HG02973 (cell line): ENCODE measurements around the gene CCDC80.
A peak's percentile ranks its signal among the peaks of the same experiment; 100 is the strongest.

Experiments
- ATAC-seq: cut with Tn5 transposase; IDR thresholded peaks from one replicate; pipeline ENCODE4 v1.9.1; 2021; ENCODE audit warnings: moderate library complexity; ENCODE audit not compliant: unreplicated experiment

The CCDC80 gene

DNA sequence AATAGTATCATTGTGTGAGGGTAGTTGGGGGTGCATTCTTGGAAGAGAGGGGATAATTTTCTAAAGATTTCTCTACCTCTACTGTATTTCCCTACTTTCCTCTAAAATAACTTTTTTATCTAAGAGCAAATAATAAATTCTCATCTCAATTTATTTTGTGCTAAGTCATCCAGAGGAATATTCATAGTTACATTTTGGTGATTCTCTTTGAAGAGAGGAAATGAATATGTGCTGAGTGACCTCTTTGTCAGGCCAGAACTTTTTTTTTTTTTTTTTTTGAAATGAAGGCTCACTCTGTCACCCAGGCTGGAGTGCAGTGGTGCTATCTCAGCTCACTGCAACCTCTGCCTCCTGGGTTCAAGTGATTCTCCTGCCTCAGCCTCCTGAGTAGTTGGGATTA, 15.1 kb upstream of the CCDC80 start:
- ATAC-seq, result no peak

DNA sequence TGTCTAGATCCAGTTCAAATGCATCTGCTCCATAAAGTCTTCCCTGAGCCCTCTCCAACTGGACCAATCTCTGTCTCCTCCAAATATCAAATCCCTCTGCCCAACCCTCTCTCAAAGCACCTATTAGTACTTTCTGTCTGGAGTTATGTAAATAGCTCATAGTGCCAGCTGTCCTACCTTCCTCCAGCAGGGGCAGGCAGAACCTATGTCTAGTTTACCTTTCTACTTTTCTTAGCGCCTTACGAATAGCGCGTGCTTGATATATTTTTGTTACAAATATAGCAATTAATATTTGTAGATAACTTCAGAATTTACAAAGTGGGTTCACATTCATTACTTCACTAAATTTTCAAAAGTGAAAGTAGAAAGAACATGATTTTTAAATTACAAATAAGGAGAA, 14.0 kb upstream of the CCDC80 start:
- ATAC-seq, result no peak

DNA sequence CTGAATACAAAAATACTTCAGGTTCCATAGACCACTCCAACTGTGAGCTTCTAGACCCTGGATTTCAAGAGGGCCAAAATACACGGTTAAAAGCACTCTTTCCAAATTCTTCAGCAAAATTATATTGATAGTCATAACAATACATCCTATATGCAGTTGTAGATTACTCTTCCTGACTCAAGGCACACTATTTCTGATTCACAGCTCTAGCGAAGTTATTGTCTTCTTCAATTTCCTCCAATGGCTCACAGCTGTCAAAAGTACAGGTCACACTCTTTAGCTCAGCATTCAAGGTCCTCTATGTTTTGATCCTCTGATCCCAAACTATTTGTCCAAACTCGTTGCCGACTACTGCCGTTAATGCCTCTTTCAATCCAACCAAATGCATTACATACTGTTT, 13.5 kb upstream of the CCDC80 start:
- no peak for ATAC-seq

DNA sequence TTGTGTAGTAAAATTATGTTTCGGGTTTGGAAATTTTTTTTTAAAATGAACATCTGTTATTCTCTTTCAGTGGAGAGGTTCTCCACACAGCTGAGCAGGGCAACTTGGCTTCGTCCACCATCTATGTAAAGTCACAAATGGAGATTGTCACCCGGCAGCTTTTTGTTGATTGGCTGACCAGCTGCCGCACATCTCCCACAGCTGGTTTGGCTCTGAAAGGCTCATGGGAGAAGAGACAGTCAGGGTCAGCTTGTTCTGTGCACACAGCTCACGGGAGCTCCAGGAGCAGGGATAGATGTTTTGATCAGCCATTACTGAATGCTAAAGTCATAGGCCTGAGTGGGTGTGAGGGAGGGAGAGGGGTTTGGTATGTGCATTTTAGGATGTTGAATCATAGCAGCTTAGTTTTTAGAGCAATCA, 12.9 kb upstream of the CCDC80 start:
- no peak for ATAC-seq

DNA sequence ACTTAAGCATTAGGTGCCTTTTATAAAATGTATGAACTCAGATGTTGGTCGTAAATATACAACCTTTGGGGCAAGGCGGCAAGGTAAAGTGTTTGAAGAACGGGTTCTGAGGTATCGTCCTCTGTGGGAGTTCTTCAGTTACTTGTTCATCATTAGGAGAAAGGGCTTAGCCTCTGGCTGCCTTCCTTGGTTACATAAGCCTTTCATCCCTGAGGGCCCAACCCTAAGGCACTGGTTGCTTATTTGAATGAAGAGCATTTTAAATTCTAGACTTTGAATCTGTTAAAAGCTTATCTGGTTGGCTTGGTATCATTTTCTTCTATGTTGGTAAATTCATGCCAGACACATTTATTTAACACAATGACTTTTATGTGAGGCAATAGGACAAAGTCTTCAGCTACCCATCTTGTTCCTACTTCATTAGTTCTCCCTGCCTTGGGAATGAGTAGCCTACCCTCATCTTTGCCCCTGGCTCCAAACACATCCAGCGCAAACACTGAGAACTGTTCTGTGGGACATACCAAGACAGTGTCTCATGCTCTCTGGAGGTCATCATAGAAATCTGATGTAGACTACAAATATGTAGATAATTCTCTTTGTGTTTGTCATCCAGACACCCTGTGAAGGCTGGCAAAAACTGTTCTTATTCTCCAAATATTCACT, 12.4 kb upstream of the CCDC80 start:
- ATAC-seq, result no peak

DNA sequence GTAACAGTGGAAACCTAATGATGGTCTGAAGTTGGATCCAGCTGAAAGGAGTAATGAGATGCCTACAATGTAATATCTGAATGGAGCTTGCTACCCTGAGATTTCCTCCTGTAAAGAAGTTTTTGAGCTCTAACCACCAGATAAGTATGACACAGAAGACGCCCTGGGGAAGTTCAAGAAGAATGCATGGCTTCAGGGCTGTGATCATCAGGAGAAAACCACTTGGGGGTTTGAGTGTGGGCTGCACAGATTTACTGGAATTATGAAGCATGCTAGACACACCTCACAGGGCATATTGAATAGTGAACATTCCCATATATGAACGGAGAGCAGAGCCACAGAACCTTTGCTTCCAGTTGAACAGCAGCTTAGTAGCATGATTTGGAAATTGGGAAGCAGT, 10.6 kb upstream of the CCDC80 start:
- no peak for ATAC-seq

DNA sequence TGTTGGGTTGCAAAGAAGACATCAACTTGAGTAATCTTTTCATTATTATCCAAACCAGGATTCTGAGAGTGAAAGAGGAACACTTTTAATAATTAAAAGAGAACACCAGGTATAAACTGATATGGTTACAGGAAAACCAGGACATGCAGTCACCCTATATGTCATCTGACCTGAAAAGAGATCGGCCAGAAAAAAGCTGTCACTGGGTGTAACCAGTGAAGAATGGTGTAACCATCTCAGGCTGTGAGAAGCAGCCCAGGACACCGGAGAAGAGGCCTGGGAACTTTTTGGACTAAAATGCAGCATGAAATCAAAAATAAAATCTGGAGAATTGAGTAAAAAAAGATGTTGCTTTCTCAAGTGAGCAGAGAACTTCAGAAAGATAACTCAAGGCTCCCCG, 10.1 kb upstream of the CCDC80 start:
- no peak for ATAC-seq

DNA sequence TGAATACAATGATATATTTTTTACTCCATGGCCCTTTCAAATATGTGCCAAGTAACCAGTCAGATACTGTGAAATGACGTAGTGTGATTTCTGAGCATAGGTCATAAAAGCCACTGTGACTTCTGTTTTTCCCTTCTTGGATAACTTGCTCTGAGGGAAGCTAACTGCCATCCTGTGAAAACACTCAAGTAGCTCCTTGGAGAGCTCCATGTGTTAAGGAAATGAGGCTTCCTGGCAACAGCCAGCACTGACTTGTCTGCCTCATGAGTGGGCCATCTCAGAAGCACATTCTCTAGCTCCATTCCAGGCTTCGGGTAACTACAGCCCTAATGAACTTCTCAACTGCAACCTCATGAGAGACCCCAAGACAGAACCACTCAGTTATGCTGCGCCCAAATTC, 9.5 kb upstream of the CCDC80 start:
- ATAC-seq, result no peak

DNA sequence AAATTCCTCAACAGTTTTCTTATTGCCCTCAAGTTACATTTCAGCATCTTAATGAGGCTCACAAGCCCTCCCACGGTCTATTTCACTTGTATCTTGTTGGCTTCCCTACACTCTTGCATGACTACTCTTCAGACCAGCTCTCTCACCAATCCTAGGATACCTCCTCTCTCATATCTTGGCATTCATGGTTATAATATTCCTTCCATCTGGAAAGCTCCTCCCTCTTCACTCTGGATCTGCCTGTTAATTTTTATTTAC, 8.5 kb upstream of the CCDC80 start:
- no peak for ATAC-seq

DNA sequence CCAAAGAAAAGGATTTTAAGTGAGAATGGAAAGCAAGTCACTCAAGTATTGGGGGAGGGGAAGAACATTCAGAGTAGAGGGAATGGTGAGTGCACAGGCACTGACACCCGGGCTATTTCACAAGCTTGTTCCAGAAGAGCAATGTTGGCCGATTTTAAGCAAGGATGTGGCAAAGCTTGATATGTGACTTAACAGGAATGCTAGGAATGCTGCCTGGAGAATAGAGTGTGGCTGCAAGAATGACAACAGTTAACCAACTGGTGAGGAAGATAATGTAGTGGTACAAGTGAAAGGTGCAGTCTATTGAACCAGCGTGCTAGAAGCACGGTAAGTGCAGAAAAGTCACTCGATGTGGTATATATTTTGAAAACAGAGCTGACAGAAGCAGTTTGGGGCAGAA, 6.2 kb upstream of the CCDC80 start:
- no peak for ATAC-seq

DNA sequence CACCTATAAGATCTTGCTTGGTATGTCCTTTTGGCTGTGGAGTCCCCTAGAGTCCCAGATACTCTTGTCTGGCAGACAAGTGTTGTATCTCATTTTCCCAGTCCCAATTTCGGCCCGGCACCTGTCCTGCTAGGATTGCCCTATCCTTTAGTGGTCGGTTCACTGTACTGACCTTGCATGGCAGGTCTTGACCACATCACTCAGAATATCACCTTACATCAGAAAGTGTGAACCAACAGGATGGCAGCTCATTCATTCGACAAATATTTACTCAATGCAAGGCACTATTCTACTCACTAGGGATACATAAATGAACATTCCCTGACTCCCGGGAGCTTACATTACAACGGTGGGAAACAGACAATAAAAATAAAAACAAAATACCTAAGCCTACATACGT, 5.7 kb upstream of the CCDC80 start:
- no peak for ATAC-seq

DNA sequence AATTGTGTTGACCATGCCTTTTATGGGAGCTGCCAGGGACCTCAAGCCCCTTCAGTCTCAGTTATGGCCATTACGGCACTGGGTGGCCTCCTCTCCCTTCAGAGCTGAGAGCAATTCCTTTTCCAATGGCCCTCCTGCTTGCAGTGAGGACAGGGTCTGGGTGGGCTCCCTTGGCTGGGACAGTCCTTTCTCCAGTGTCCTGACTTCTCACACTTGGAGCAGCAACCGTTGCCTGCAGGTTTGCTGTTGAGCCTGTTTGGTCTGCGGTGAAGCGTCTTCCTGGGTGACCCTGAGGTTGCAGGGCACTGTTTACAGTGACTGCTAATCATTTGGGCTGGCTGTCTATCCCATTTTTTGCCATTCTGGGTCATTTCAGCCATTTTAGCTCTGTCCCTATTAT, 3.5 kb upstream of the CCDC80 start:
- ATAC-seq, result no peak

DNA sequence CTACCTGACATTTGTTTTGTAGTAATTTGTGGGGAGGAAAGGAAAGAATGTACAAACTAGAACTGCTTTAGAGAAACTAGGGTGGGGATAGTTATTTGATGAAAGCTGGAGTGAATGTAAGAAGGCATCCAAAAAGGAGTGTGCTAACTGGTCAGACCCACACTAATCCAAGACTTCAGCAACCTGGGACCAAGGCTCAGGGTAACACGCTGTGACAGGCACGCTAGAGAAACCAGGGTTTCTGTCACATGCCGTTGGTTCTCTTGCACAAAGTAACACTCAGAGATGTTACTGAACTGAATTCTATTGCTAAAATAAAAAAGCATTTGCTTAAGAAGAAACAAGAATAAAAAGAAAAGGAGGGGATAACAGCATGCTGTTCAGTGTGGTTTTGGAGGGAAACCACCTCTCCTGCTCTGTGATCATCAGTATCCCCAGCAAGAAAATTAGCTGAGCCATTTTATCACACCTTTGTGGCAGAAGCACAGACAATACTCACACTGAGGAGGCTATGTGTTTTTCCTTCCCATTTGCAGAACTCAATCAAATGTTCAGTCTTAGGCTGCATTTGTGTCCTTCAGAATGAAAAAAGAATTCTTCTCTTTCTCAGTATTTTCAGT, 2.8 kb upstream of the CCDC80 start:
- no peak for ATAC-seq

DNA sequence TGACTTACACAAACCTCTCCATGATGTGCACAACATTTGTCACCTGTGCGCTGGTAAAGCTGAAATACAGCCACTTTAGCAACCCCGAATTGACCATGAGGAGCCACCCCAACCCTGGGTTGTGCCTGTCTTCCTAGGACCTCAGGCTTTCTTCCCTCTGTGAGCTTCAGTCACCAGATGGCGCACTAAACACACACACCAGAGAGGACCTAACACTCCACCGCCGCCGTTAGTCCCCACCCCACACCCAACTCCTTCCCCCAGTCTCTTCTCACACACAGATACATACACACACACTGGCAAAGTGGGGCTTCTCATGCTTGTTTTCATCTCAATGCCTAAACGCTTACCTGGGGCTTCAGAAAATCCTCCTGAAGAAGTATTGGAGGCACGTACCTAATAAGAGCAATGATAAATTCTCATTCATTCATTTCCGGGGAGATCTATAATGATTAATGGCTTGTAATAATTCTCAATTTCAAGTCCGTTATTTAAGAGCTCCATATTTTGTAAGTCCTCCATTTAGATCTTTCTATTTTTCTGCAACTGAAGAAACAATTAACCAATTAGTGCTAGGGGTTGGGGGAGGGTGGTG, 2.1 kb upstream of the CCDC80 start:
- ATAC-seq, result peak; percentile 78

DNA sequence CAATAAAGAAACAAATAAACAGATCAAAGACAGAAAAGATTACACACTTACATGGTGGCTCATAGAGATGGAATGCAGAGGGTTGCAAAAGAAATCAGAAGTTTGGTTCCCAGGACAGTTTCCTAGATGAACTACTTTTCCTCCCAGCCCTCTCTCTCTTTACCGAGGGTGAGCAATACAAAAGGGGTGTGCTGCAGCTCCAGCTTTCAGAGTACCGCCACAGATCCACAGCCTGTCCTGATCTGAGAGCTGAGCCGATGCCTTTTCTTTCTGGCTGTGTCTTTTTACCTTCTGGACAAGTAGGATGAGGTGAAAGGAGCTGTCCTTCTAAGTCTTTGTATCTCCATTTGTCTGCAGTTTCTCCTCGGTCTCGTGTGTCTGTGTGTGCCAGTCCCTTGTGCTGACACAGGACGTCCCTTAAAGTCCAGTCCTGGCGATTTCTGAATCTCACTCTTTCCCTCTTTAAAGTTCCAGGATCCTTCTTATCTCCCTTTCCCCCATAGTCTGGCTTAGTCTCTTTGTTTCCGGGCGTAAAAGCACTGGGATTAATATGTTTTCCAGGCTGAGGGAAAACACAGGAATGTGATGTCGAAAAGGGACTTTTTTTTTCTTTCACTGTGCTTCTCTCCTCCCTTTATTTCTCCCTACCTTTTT, 540 bp downstream of the CCDC80 start:
- ATAC-seq, result no peak

DNA sequence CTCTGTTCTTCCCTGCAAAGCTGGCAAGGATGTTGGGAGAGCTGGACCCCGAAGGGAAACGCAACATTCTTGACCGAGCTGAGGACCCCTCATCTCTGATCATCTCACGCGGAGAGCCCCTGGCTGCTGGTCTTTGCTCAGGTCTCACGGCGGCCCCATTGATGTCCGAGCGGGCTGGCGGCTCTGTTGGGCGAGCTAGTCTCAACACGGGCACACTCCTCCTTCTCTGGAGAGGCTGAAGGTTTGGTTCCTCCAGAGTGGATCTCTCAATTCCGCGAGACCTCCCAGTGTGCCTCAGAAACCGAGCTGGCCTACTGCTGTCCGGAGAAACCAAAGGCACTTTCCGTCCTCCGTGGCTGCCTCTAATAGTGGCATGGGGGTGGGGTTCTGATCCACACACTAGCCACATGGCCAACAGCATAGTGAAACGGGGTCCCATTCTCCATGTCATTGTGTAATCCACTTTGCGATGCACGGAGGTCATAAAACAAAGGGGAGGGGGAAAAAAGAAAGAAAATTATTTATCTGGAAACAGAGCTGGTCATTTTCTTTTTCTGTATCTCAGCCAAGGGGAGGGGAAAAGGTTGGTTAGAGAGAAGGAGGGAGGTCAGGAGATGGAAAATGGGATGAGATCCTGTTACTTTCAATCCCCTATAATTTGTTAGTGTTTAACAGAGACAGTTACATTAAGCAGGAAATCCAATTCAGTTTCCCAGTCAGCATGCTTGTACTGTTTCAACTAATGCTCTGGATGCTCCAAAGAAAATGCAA, 1.3 kb downstream of the CCDC80 start:
- no peak for ATAC-seq

DNA sequence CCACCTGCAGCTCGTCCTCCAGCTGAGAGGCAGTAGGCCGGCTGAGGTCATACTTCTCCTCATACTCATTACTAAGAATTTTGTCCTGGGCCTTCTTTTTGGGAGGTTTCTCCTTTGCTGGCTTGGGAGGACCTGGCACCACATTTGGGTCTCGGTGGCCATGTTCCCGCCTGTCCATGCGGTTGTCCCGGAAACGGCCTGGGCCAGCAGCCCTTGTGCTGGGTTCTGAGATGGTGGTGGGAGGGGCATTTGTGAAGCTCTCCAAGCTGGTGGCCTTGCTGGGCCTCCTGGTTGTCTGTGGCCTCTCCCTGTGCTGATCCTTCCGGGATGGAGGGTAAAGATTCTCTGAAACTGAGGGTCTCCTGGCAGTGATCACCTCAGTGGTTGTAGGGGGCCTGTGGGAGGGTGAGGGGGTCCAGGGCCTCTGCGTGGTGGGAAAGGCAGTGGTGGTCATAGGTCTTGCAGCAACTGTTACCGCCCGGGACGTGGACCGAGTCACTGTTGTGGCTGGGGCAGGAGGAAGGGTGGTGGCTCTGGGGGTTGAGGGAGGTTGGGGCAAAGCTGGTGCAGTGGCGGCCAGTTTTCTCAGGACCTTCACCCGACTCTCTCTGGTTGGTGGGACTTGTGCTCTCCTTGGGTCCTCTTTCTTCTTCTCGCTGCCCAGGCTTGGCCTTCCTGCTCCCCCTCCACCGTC, 2.5 kb downstream of the CCDC80 start:
- ATAC-seq, result no peak

DNA sequence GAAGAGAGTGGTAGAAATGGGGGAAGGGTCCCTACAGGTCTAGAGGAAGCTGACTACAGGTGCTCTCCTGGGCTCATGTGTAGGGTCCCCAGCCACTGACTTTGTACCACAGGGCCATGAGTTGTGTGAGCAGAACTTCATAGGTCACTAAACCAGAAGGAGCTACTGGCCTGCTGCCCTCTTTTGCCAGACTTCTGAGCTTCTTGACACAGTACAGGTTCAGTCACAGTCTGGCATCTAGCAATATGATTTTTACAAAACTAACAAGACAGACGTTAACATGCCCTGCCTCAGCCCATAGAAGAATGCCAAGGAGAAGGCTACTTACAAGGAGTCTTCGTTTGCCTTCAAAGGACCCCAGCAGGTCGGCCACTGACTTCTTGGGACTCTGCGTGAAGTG, 3.2 kb downstream of the CCDC80 start:
- no peak for ATAC-seq

DNA sequence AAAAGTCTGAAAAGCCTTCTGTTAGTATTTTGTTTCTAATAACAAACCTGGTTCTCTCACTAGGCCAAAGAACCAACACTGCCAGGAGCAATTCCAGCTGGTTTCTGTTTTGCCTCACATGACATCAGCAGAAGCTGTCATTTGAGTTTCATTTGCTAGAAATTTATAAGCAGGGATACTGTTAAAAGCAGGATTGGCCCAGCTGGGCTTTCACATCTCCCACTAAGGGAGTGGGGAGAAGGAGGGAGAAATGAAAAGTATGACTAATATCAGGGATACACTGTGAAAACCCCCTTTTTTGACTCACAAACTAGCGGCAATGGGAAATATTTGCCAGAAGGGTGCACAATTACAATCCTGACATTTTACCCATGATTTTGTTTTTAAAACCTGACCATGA, 5.3 kb downstream of the CCDC80 start:
- no peak for ATAC-seq

DNA sequence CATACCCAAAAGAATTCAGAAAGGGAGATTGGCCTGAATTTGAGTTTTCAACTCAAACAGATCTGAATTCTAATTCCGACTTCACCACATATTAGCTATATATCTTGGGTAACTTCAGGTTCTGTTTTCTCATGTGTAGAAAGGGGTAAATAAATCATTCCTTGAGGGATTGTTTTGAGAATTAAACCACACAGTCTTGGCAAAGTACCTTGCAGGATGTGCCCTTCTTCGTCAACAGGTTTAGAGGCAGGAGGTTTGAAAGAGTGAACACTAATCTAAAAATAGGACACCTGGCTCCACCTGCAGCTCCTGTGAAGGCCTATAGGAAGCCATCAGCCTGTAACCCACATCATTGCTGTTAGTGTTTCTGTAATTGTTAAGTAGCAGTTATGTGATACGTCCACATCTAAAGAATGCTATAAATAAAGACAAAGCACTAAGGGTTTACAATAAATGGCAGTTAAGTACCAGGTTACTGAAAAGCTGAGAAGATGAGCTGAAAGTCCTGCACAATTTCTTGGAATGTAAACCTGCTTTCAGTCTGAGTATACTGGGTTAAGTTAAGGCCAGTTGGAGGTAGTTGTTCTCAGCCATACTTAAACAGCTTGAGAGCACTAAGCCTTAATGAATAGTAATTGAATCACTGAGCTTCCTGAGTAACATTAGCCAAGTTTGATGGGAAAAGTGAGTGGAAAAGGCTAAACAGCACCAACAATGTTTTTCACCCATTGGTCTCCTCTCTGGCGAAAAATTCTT, 6.0 kb downstream of the CCDC80 start:
- ATAC-seq, result no peak
